Activated naive CD8-positive, alpha-beta T cell treated with anti-CD3 and anti-CD28 coated beads, Interleukin-2, amount 10 ng/mL, durations not matched to agents 7 days and 5 days (primary cell): ENCODE results near the gene CCBE1. TPM values are rescaled to one million over a fixed set of nuclear protein-coding genes. Genes with fewer than 3 reads are reported as not detected.

Experiments
- ATAC-seq: fragments of 150-1000 bp; cut with Tn5 transposase; one replicate; pipeline ENCODE4 v1.10.0; 2021; ENCODE audit warnings: low read depth, moderate library complexity
- POLR2A ChIA-PET: fragments of 350-600 bp; sonication (Branson Sonifier 250); formaldehyde crosslinking; loops from one replicate; lab custom pipeline; 2021; ENCODE audit warnings: antibody characterized with exemption; lab: Charles Lee
- DNase-seq: peaks from one replicate; pipeline ENCODE4 v3.0.0; 2021
- H3K27ac Mint-ChIP-seq: one replicate; pipeline ENCODE4 v1.8.0; 2022; ENCODE audit warnings: mild to moderate bottlenecking, mixed read lengths
- H3K27me3 Mint-ChIP-seq: one replicate; pipeline ENCODE4 v1.8.0; 2022; ENCODE audit warnings: mild to moderate bottlenecking, moderate library complexity, mixed read lengths
- H3K36me3 Mint-ChIP-seq: one replicate; pipeline ENCODE4 v1.8.0; 2021; ENCODE audit warnings: mild to moderate bottlenecking, mixed read lengths
- H3K4me1 Mint-ChIP-seq: one replicate; pipeline ENCODE4 v1.8.0; 2021; ENCODE audit warnings: mixed read lengths
- H3K4me3 Mint-ChIP-seq: one replicate; pipeline ENCODE4 v1.8.0; 2022; ENCODE audit warnings: mild to moderate bottlenecking, moderate library complexity, mixed read lengths
- H3K9me3 Mint-ChIP-seq: one replicate; pipeline ENCODE4 v1.8.0; 2021; ENCODE audit warnings: mixed read lengths
- total RNA-seq, 2 experiments: library from RNA; stranded (reverse); gene quantifications; one replicate each; pipeline ENCODE4 v1.2.3, GENCODE V29; 2021

CCBE1 gene
- total RNA-seq, 2 experiments from 2014 or later: not detected

DNA sequence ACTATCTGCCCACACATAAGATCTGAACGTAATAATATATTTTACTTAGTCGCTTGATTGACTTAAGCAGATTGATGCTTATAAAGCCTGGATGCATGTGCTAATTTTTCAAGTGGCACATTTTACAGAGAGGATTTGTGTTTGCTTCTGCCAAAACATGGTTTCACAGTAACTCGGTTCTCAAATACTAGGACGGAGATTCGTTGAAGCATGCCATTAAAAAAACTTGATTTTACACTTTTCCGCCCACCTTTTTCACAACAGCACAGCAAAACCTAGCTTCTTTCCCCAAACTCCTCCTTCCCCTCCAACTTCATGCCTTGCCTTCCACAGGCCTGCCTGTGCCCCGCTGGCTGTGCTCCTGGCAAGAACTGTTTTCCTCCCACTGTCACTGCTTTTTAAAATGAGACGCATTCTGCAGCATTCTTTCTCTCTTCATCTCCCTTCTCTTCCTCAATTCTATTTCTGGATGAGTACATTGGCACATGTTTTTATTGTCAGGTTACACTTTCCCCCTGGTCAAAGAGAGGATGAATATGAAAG is 283.0 kb downstream of the CCBE1 start:
- DNase-seq (no peak), ATAC-seq (no peak)
- Mint-ChIP-seq H3K36me3 (no peaks in the 10 kb centered on the region), H3K9me3 (no peaks in the 10 kb centered on the region), H3K4me3 (no peak overlapping the region), H3K27me3 (peaks cover 22% of the 10 kb centered on the region), H3K4me1 (no peaks in the 10 kb centered on the region), H3K27ac (no peak overlapping the region)
- POLR2A ChIA-PET: no interaction called here

DNA sequence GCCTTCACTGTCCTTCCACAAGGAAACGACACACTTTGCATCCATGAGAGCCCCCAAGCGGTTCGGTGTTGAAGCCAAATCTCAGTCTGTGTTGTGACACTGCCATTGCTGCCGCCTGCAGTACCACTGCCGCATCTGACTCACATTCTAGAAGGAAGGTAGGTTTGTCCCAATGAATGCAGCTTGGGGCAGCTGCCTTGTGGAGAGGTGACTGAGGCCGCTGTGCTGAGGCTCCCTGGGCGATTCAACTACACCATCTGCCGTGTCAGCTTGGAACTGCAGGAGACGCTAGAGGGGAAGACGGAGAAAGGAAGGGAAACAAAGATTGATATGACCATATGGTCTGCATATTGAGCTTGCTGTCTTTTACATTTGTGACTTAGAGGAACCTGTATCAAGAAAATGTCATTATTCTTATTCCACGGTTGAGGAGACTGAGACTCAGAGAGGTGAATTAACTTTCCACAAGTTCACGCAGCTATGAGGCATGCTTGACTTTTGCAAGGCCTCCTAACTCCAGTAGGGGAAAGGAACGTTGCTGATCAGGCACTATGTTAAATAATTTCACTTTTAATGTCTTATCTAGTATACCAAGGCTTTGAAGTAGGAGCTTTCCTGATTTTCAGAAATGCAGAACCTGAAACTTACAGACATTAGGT is 294.7 kb downstream of the CCBE1 start:
- Mint-ChIP-seq H3K4me1 (no peaks in the 10 kb centered on the region), H3K27me3 (peaks cover 18% of the 10 kb centered on the region), H3K9me3 (no peaks in the 10 kb centered on the region), H3K36me3 (no peaks in the 10 kb centered on the region), H3K4me3 (no peak overlapping the region), H3K27ac (no peak overlapping the region)
- peak; percentile 93 for ATAC-seq
- POLR2A ChIA-PET: interaction anchor here (0.7 to 0.9 kb wide), 2 partner anchors 93 to 95 kb away, joined by 4 to 5 read pairs; no protein-coding TSS in a partner anchor
- peak; percentile 69 for DNase-seq

DNA sequence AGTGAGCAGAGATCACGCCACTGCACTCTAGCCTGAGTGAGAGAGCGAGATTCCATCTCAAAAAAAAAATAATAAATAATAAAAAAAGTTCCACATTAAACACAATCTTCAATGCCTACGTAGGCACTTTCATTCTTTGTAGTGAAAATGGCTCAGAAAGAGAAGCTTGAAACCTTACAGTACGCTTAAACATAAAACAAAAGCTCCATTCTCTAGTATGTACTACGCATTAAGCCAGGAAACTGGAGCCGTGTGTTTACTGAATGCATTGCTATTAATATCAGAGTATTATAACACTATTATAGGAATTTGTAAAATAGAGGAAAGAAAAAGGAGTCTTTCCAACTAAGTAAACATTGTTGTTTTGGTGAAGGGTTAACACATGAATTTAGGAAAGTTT is 296.8 kb downstream of the CCBE1 start:
- Mint-ChIP-seq H3K36me3 (no peaks in the 10 kb centered on the region), H3K9me3 (no peaks in the 10 kb centered on the region), H3K4me1 (peaks cover 6% of the 10 kb centered on the region), H3K27ac (no peak overlapping the region), H3K27me3 (peaks cover 18% of the 10 kb centered on the region), H3K4me3 (no peak overlapping the region)
- POLR2A ChIA-PET: interaction anchor here (0.7 kb wide), 1 partner anchor 35 kb away, joined by 3 read pairs; no protein-coding TSS in a partner anchor
- DNase-seq (no peak), ATAC-seq (no peak)

DNA sequence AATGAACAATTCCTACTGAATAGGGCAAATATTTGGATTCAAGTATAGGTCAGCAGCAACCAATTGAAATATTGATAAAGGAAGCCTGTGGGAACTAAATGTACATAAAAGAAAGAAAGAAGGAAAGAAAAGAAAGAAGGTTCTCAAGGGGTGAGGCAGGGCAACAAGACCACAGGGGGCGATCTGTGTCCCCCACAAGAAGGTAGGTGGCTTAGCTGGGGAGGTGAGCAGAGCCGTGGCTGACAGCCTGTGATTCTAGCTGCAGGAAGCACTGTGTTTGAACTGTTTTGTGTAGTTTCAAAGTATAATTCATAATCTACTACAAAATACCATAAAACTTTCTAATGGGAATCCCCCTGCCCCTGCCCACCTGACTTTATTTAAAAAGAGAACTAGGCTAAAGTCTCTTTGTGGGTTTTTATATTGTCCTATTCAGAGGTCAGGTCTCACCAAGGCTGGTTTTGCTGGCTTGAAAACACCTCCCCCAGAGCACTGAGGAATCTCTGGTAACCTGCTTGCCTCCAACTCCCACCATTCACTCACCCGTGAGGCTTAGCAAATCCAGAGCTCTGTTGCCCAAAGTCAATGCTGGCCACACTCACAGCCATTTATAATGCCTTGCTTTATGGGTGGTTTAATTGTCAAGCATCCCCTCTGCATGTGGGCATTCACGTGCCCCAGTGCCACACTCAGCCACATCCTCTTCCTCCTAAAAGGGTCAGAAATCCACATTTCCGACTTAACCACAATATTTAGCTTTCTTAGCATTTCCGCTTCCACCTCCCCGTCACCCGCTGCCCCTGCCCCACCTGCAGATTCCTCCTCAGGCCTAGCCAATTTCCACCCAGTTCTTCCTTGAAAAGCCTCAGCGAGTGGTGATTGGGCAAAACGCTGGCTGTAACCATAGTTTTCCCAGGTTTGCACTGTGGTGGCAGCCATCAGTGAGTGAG is 301.7 kb downstream of the CCBE1 start:
- H3K27ac Mint-ChIP-seq: no peak overlapping the region

DNA sequence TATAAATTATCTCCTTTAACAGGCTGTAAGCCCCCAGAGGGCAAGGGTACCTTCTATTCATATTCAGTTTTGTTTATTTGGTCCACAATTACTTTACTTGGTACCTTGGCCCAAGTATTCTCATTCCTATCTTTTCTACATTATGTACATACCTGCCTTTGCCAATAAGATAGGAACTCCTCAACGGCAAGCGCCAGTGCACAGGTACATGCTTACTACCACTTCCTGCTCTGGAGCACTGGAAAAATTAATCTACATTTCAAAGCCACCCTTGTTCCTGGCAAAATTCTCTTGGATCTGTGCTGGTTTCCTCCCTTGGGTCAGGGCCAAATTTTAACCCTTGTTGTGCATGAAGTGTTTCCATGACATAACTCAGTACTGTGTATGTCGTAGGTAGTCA is 303.8 kb downstream of the CCBE1 start:
- Mint-ChIP-seq H3K9me3 (no peaks in the 10 kb centered on the region), H3K27ac (no peak overlapping the region), H3K4me3 (no peak overlapping the region), H3K4me1 (peaks cover 10% of the 10 kb centered on the region), H3K36me3 (no peaks in the 10 kb centered on the region), H3K27me3 (peaks cover 22% of the 10 kb centered on the region)
- POLR2A ChIA-PET: no interaction called here
- ATAC-seq: no peak
- no peak for DNase-seq

More for the DNA sequence above, 301.7 kb downstream of the CCBE1 start:
- no peaks in the 10 kb centered on the region for H3K9me3 Mint-ChIP-seq
- ATAC-seq (no peak), DNase-seq (no peak)
- peaks cover 10% of the 10 kb centered on the region for H3K4me1 Mint-ChIP-seq
- no peaks in the 10 kb centered on the region for H3K36me3 Mint-ChIP-seq
- POLR2A ChIA-PET: interaction anchor here (0.7 to 1.2 kb wide), 2 partner anchors 36 to 1816 kb away, joined by 3 read pairs; no protein-coding TSS in a partner anchor
- H3K4me3 Mint-ChIP-seq: no peak overlapping the region
- peaks cover 30% of the 10 kb centered on the region for H3K27me3 Mint-ChIP-seq

DNA sequence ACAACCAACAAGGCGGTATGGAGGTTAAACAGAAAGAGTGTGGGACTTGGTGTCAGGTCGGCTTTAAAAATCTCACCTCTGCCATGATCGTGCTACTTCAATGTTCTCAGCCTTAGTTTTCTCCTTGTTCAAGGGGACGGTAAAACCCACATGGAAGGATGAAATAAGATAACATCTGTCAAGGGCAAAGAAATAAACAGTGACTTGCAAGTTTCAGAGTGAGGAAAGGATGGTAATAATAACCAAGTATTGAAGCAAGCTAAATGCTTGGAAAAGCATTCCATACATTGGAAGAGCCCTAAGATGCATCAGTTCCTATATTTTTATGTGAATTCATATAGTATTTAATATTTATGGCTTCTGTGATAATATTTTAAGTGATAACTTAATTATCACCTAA is 308.4 kb downstream of the CCBE1 start:
- Mint-ChIP-seq H3K9me3 (no peaks in the 10 kb centered on the region), H3K4me1 (no peaks in the 10 kb centered on the region), H3K27me3 (peaks cover 16% of the 10 kb centered on the region), H3K36me3 (no peaks in the 10 kb centered on the region), H3K27ac (no peak overlapping the region), H3K4me3 (no peak overlapping the region)
- DNase-seq (no peak), ATAC-seq (no peak)
- POLR2A ChIA-PET: no interaction called here

DNA sequence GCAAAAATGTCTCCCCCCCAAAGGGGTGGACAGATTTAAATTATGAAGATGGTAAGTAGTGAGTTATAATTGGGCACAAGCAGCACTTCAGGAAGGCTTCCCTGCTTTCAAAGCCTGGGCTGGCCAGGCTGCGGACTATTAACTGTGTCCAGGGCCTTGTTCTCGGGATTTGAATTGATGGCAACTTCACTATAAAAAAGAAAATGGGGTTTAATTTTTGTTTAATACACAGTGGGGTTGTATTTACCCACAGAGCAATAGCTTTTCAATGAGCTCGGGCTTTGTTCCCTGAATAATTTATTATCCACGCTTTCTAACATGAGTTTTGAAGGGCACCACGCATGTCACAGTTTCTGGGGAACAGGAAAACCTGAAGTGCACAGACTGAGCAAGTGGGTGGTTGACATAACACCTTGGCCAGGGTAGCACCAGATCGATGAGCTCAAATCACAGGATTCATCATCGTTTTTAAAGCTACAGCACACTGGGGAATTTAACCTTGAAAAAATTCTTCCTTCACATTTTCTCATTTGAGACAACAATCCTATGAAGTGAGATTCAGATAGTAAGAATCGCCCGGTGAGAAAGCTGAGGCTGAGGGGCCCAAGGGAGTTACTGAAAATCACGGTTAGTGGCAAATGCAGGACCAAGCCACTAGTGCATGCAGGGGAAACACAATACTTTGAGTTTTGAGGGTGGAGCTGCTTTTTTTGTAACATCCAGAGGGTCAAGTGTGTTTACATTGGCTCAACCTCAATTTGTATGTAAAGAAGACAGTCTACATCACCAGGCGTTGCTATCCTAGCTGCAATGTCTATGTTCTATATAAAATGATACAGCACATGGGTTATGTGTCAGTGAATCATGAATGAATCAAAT is 309.3 kb downstream of the CCBE1 start:
- H3K27me3 Mint-ChIP-seq: peaks cover 18% of the 10 kb centered on the region
- no peak overlapping the region for H3K4me3 Mint-ChIP-seq
- ATAC-seq: no peak
- no peaks in the 10 kb centered on the region for H3K4me1 Mint-ChIP-seq
- no peaks in the 10 kb centered on the region for H3K9me3 Mint-ChIP-seq
- no peak for DNase-seq
- POLR2A ChIA-PET: no interaction called here
- H3K36me3 Mint-ChIP-seq: no peaks in the 10 kb centered on the region
- no peak overlapping the region for H3K27ac Mint-ChIP-seq

DNA sequence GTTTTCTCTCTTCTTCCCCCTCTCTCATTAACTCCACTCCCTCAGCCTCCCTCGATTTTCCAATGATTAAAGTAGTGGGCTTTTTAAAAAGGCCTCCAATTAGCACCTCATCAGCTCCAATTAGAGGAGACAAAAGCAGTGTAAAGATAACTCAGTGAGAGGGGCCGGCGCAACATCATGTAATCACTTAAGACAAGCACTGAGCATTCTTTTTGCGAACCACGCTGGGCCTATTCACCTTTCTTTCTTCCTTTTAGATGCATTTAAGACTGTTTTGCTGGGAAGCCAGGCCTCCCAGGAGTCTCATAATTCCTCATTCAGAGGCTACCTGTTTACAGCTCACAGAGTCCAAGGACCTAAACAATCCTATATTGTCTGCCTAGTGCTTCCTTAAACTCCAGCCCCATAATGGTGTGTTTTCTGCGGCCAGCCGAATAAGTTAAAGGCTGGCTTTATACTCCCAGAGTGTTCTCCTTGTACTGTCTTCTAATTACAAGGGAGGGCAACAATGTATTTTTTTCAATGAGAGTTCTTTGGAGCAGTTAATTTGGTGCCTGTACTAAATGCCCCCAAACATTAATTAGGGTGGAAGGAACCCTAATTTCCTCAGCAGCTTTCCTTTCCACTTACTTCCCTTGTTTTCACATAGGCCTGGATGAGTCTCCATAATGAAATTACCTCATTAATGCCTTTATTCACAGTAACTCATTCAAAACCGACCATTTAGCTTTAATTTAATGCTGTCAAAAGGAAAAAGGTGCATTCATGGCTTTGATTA is 310.1 kb downstream of the CCBE1 start:
- H3K4me1 Mint-ChIP-seq: no peaks in the 10 kb centered on the region
- no peaks in the 10 kb centered on the region for H3K9me3 Mint-ChIP-seq
- POLR2A ChIA-PET: no interaction called here
- H3K27ac Mint-ChIP-seq: no peak overlapping the region
- no peak for ATAC-seq
- peaks cover 13% of the 10 kb centered on the region for H3K27me3 Mint-ChIP-seq
- H3K4me3 Mint-ChIP-seq: no peak overlapping the region
- DNase-seq: no peak
- no peaks in the 10 kb centered on the region for H3K36me3 Mint-ChIP-seq

DNA sequence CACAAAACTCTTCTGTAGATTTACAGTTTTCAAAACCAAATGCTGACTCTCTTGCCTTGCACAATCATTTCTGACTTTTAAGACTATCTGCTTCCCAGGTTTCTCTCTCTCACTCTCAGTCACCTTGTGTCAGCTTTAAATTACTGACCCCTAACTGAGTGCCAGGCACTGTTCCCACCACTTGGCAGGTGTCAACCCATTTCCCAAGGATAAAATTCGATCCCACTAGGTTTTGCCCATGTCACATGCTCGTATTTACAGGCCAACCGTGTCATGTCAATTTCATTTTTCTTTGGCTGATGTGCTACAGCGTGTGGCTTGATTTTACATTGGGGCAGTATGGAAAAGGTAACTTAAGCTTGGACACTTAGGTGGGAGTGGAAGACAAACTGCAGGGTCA is 312.0 kb downstream of the CCBE1 start:
- no peak for DNase-seq
- no peaks in the 10 kb centered on the region for H3K4me1 Mint-ChIP-seq
- H3K27me3 Mint-ChIP-seq: peaks cover 11% of the 10 kb centered on the region
- H3K36me3 Mint-ChIP-seq: no peaks in the 10 kb centered on the region
- no peaks in the 10 kb centered on the region for H3K9me3 Mint-ChIP-seq
- H3K4me3 Mint-ChIP-seq: no peak overlapping the region
- no peak for ATAC-seq
- no peak overlapping the region for H3K27ac Mint-ChIP-seq
- POLR2A ChIA-PET: no interaction called here

DNA sequence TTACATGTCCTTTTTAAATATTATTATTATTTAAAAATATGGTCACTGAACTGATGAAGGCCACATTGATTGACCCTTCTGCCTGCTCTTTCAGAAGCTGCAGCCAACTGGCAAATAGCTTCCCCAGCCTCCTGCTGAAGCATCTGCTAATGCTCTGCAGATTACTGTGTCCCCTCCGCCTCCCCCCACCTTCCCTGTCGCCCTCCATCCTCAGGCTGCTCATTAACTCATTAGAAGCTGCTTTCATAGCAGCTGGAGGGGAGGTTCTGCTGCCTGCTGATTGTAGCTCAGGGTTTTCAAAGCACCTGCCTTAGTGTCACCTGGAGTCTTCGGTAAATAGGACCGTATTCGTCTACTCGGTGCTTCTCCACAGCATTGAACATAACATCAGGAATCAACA is 313.4 kb downstream of the CCBE1 start:
- H3K27ac Mint-ChIP-seq: no peak overlapping the region
- no peaks in the 10 kb centered on the region for H3K4me1 Mint-ChIP-seq
- POLR2A ChIA-PET: no interaction called here
- DNase-seq (no peak), ATAC-seq (no peak)
- no peak overlapping the region for H3K4me3 Mint-ChIP-seq
- no peaks in the 10 kb centered on the region for H3K36me3 Mint-ChIP-seq
- H3K27me3 Mint-ChIP-seq: peaks cover 11% of the 10 kb centered on the region
- H3K9me3 Mint-ChIP-seq: no peaks in the 10 kb centered on the region

DNA sequence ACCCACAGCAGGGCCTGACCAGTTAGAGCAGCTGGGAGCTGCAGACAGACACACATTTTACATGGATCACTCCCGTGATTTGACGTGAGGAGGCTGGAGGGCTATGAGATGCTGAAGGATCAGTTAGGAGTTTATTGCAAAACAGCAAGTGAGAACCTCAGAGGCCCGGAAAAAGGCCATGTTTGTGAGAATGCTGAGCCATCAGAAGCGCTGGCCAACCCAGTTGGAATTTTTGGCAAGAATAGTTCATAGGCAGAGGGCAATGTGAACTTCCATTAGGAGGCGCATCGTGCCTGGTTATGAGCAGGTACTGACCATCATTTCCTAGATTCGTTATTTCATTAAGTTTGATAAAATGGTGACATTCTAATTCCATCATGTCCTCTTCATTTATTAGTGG is 314.8 kb downstream of the CCBE1 start:
- no peak overlapping the region for H3K27ac Mint-ChIP-seq
- no peak for ATAC-seq
- no peaks in the 10 kb centered on the region for H3K9me3 Mint-ChIP-seq
- H3K4me1 Mint-ChIP-seq: no peaks in the 10 kb centered on the region
- no peak overlapping the region for H3K4me3 Mint-ChIP-seq
- POLR2A ChIA-PET: no interaction called here
- peaks cover 18% of the 10 kb centered on the region for H3K27me3 Mint-ChIP-seq
- no peaks in the 10 kb centered on the region for H3K36me3 Mint-ChIP-seq
- DNase-seq: no peak

DNA sequence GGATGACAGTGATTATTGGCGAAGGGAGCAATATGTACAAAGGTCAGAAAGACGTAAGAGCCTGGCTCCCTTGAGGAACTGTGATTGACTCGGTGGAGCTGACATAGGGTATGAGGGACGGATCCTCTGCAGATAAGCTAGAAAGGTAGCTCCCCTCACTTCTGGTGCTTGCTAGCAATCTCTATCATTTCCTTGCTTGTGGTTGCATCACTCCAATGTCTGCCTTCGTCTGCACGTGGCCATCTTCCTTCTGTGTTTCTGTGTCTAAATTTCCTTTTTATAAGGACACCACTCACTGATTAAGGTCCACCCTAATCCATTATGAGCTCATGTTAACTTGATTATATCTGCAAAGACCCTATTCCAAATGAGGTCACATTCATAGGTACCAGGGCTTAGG is 315.3 kb downstream of the CCBE1 start:
- DNase-seq (no peak), ATAC-seq (no peak)
- Mint-ChIP-seq H3K36me3 (no peaks in the 10 kb centered on the region), H3K27me3 (peaks cover 18% of the 10 kb centered on the region), H3K4me3 (no peak overlapping the region), H3K27ac (no peak overlapping the region), H3K9me3 (no peaks in the 10 kb centered on the region), H3K4me1 (no peaks in the 10 kb centered on the region)
- POLR2A ChIA-PET: no interaction called here
